SK-N-SH treated with all-trans-retinoic acid at 6 μM for 48 hours (cell line): Measurements from ENCODE around the gene HS1BP3.

Experiments
- ATAC-seq: fragments of 200-7000 bp; cut with Tn5 transposase; 3 replicates; pipeline ENCODE4 v1.9.1; 2020; ENCODE audit warnings: mild to moderate bottlenecking, moderate library complexity
- ARNTL ChIP-seq: fragments of 450-650 bp; formaldehyde crosslinking; IDR thresholded peaks from 2 replicates; pipeline ENCODE4 v1.5.0; 2020; ENCODE audit warnings: low read depth, mild to moderate bottlenecking, moderate library complexity, borderline replicate concordance
- BACH2 ChIP-seq: fragments of 250-450 bp; sonication (Bioruptor Pico); IDR thresholded peaks from 2 replicates; pipeline ENCODE4 v1.9.0; 2021; ENCODE audit warnings: mild to moderate bottlenecking, borderline replicate concordance
- CSDC2 ChIP-seq: fragments of 250-450 bp; sonication (Bioruptor Pico); IDR thresholded peaks from 2 replicates; pipeline ENCODE4 v1.5.0; 2020; ENCODE audit warnings: mild to moderate bottlenecking, moderate library complexity
- ESRRG ChIP-seq: fragments of 250-450 bp; sonication (Bioruptor Pico); IDR thresholded peaks from 2 replicates; pipeline ENCODE4 v1.6.1; 2021; ENCODE audit warnings: mild to moderate bottlenecking
- GLIS3 ChIP-seq: fragments of 250-450 bp; sonication (Bioruptor Pico); IDR thresholded peaks from 2 replicates; pipeline ENCODE4 v1.5.0; 2020; ENCODE audit warnings: mild to moderate bottlenecking, moderate library complexity
- ISL1 ChIP-seq: fragments of 250-450 bp; sonication (Bioruptor Pico); IDR thresholded peaks from 2 replicates; pipeline ENCODE4 v2.1.2; 2022; ENCODE audit warnings: mild to moderate bottlenecking, moderate library complexity
- OSR1 ChIP-seq: fragments of 250-450 bp; sonication (Bioruptor Pico); IDR thresholded peaks from 2 replicates; pipeline ENCODE4 v1.8.0; 2022; ENCODE audit warnings: moderate library complexity, mild to moderate bottlenecking, inconsistent platforms
- PPARA ChIP-seq: fragments of 250-450 bp; sonication (Bioruptor Pico); IDR thresholded peaks from 2 replicates; pipeline ENCODE4 v1.5.0; 2020; ENCODE audit warnings: mild to moderate bottlenecking, borderline replicate concordance
- SNAI2 ChIP-seq: fragments of 250-450 bp; sonication (Bioruptor Pico); IDR thresholded peaks from 2 replicates; pipeline ENCODE4 v1.5.0; 2020; ENCODE audit warnings: mild to moderate bottlenecking, moderate library complexity
- TCF4 ChIP-seq: fragments of 250-450 bp; sonication (Bioruptor Pico); IDR thresholded peaks from 2 replicates; pipeline ENCODE4 v1.8.0; 2021; ENCODE audit warnings: mild to moderate bottlenecking, moderate library complexity, borderline replicate concordance
- TOX ChIP-seq: fragments of 250-450 bp; sonication (Bioruptor Pico); IDR thresholded peaks from 2 replicates; pipeline ENCODE4 v1.8.0; 2021; ENCODE audit warnings: mild to moderate bottlenecking, moderate library complexity, borderline replicate concordance
- ZC3H10 ChIP-seq: fragments of 250-450 bp; sonication (Bioruptor Pico); IDR thresholded peaks from 2 replicates; pipeline ENCODE4 v1.5.1; 2021; ENCODE audit warnings: mild to moderate bottlenecking, moderate library complexity
- ZFP3 ChIP-seq: fragments of 250-450 bp; sonication (Bioruptor Pico); IDR thresholded peaks from 2 replicates; pipeline ENCODE4 v1.5.0; 2020; ENCODE audit warnings: mild to moderate bottlenecking, moderate library complexity
- ZFP30 ChIP-seq: fragments of 450-650 bp; formaldehyde crosslinking; IDR thresholded peaks from 2 replicates; pipeline ENCODE4 v1.5.0; 2022; ENCODE audit warnings: mild to moderate bottlenecking, moderate library complexity
- ZNF565 ChIP-seq: fragments of 450-650 bp; formaldehyde crosslinking; conservative IDR thresholded peaks from 2 replicates; pipeline ENCODE4 v1.5.0; 2020; ENCODE audit warnings: low read depth, mild to moderate bottlenecking, moderate library complexity
- ZNF70 ChIP-seq: fragments of 450-650 bp; formaldehyde crosslinking; IDR thresholded peaks from 2 replicates; pipeline ENCODE4 v1.5.0; 2020; ENCODE audit warnings: mild to moderate bottlenecking, moderate library complexity
- ZNF8 ChIP-seq: fragments of 450-650 bp; formaldehyde crosslinking; IDR thresholded peaks from 2 replicates; pipeline ENCODE4 v1.5.0; 2020; ENCODE audit warnings: mild to moderate bottlenecking, moderate library complexity
- TF ChIP-seq, protein P1 (sequence below): fragments of 250-450 bp; sonication (Bioruptor Pico); IDR thresholded peaks from 2 replicates; pipeline ENCODE4 v1.5.1; 2020; ENCODE audit warnings: low read depth, mild to moderate bottlenecking, moderate library complexity
- TF ChIP-seq, protein P2 (sequence below): fragments of 250-450 bp; sonication (Bioruptor Pico); IDR thresholded peaks from 2 replicates; pipeline ENCODE4 v1.5.0; 2020; ENCODE audit warnings: mild to moderate bottlenecking, moderate library complexity
- TF ChIP-seq, protein P3 (sequence below): fragments of 250-450 bp; sonication (Bioruptor Pico); IDR thresholded peaks from 2 replicates; pipeline ENCODE4 v1.8.0; 2021; ENCODE audit warnings: low read depth, mild to moderate bottlenecking, moderate library complexity, borderline replicate concordance
- TF ChIP-seq, protein P4 (sequence below): fragments of 250-450 bp; sonication (Bioruptor Pico); IDR thresholded peaks from 2 replicates; pipeline ENCODE4 v1.8.0; 2020; ENCODE audit warnings: mild to moderate bottlenecking, moderate library complexity, borderline replicate concordance
- TF ChIP-seq, protein P5 (sequence below): fragments of 250-450 bp; sonication (Bioruptor Pico); IDR thresholded peaks from 2 replicates; pipeline ENCODE4 v1.5.1; 2021; ENCODE audit warnings: mild to moderate bottlenecking, moderate library complexity

The HS1BP3 gene

DNA sequence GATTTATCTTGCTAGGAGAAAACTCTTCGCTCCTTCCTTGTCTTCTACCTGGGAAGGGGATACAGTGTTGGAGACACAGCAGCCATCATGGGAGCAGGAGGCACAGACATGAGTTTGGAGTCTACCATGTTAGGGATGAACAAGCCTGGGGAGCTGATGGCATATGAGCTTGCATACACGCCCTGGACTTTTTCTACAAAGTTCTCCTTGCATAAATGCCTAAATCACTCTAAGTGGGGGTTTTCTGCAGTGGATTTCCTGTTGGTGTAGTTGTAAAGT lies 3.6 kb upstream of the HS1BP3 start:
- no peak for ATAC-seq
- TF ChIP-seq, protein P1, sequence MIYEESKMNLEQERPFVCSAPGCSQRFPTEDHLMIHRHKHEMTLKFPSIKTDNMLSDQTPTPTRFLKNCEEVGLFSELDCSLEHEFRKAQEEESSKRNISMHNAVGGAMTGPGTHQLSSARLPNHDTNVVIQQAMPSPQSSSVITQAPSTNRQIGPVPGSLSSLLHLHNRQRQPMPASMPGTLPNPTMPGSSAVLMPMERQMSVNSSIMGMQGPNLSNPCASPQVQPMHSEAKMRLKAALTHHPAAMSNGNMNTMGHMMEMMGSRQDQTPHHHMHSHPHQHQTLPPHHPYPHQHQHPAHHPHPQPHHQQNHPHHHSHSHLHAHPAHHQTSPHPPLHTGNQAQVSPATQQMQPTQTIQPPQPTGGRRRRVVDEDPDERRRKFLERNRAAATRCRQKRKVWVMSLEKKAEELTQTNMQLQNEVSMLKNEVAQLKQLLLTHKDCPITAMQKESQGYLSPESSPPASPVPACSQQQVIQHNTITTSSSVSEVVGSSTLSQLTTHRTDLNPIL (CRISPR knock-in tag), result no peak
- TF ChIP-seq, protein P2, sequence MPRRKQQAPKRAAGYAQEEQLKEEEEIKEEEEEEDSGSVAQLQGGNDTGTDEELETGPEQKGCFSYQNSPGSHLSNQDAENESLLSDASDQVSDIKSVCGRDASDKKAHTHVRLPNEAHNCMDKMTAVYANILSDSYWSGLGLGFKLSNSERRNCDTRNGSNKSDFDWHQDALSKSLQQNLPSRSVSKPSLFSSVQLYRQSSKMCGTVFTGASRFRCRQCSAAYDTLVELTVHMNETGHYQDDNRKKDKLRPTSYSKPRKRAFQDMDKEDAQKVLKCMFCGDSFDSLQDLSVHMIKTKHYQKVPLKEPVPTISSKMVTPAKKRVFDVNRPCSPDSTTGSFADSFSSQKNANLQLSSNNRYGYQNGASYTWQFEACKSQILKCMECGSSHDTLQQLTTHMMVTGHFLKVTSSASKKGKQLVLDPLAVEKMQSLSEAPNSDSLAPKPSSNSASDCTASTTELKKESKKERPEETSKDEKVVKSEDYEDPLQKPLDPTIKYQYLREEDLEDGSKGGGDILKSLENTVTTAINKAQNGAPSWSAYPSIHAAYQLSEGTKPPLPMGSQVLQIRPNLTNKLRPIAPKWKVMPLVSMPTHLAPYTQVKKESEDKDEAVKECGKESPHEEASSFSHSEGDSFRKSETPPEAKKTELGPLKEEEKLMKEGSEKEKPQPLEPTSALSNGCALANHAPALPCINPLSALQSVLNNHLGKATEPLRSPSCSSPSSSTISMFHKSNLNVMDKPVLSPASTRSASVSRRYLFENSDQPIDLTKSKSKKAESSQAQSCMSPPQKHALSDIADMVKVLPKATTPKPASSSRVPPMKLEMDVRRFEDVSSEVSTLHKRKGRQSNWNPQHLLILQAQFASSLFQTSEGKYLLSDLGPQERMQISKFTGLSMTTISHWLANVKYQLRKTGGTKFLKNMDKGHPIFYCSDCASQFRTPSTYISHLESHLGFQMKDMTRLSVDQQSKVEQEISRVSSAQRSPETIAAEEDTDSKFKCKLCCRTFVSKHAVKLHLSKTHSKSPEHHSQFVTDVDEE, result no peak
- TF ChIP-seq ZNF565 (CRISPR knock-in tag), result no peak
- no peak for TF ChIP-seq ZFP30
- TF ChIP-seq, protein P3, sequence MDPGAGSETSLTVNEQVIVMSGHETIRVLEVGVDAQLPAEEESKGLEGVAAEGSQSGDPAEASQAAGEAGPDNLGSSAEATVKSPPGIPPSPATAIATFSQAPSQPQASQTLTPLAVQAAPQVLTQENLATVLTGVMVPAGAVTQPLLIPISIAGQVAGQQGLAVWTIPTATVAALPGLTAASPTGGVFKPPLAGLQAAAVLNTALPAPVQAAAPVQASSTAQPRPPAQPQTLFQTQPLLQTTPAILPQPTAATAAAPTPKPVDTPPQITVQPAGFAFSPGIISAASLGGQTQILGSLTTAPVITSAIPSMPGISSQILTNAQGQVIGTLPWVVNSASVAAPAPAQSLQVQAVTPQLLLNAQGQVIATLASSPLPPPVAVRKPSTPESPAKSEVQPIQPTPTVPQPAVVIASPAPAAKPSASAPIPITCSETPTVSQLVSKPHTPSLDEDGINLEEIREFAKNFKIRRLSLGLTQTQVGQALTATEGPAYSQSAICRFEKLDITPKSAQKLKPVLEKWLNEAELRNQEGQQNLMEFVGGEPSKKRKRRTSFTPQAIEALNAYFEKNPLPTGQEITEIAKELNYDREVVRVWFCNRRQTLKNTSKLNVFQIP (CRISPR knock-in tag), result no peak
- no peak for TF ChIP-seq TOX (CRISPR knock-in tag)
- no peak for TF ChIP-seq GLIS3
- no peak for TF ChIP-seq ZFP3 (CRISPR knock-in tag)
- TF ChIP-seq ZNF8 (CRISPR knock-in tag), result no peak
- no peak for TF ChIP-seq OSR1 (CRISPR knock-in tag)
- TF ChIP-seq ISL1 (CRISPR knock-in tag), result no peak
- TF ChIP-seq, protein P4, sequence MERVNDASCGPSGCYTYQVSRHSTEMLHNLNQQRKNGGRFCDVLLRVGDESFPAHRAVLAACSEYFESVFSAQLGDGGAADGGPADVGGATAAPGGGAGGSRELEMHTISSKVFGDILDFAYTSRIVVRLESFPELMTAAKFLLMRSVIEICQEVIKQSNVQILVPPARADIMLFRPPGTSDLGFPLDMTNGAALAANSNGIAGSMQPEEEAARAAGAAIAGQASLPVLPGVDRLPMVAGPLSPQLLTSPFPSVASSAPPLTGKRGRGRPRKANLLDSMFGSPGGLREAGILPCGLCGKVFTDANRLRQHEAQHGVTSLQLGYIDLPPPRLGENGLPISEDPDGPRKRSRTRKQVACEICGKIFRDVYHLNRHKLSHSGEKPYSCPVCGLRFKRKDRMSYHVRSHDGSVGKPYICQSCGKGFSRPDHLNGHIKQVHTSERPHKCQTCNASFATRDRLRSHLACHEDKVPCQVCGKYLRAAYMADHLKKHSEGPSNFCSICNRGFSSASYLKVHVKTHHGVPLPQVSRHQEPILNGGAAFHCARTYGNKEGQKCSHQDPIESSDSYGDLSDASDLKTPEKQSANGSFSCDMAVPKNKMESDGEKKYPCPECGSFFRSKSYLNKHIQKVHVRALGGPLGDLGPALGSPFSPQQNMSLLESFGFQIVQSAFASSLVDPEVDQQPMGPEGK (CRISPR knock-in tag), result no peak
- TF ChIP-seq TCF4 (CRISPR knock-in tag), result no peak
- TF ChIP-seq ZC3H10 (CRISPR knock-in tag), result no peak
- TF ChIP-seq BACH2 (CRISPR knock-in tag), result no peak
- TF ChIP-seq, protein P5, sequence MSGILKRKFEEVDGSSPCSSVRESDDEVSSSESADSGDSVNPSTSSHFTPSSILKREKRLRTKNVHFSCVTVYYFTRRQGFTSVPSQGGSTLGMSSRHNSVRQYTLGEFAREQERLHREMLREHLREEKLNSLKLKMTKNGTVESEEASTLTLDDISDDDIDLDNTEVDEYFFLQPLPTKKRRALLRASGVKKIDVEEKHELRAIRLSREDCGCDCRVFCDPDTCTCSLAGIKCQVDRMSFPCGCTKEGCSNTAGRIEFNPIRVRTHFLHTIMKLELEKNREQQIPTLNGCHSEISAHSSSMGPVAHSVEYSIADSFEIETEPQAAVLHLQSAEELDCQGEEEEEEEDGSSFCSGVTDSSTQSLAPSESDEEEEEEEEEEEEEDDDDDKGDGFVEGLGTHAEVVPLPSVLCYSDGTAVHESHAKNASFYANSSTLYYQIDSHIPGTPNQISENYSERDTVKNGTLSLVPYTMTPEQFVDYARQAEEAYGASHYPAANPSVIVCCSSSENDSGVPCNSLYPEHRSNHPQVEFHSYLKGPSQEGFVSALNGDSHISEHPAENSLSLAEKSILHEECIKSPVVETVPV (CRISPR knock-in tag), result no peak
- no peak for TF ChIP-seq PPARA (CRISPR knock-in tag)
- TF ChIP-seq ZNF70 (CRISPR knock-in tag), result no peak
- no peak for TF ChIP-seq SNAI2

DNA sequence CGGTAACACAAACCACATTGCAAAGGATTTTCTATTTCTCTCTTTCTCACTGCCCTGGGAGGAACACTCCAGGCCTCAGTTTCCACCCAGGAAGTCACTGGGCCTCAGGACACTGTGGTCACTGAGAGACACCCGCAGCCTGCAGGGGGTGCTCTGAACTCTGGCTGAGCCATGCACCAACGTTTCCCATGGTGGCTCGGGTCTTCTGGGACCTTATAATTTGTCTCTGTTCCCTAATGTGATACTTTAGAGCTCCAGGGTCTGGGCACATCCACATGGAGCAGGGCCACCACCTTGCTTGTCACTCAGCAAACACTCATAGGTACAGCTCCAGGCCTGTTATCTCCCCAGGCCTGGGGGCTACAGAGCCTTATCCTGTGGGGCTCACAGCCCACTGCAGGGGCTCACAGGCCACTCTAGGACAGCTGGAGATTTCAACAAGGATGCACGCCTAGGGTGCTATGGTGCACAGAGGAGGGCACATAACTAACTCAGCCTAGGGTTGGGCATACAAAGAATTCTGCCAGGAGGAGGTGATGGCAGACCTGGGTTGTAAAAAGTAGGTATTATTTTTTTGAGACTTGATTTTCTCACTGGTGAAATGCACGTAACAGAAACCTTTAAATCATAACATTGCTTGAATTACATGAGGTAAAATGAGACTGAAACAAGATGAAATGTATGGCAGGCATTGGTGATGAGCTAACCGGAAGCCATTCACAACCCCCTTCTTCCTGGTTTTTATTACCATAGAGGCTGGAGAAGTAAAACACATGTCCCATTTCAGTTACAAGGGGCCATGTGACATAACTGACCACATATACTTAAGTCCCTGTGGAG lies 3.0 kb upstream of the HS1BP3 start:
- TF ChIP-seq TOX (CRISPR knock-in tag) (no peak), ESRRG (CRISPR knock-in tag) (no peak), ZNF565 (CRISPR knock-in tag) (no peak), ZNF8 (CRISPR knock-in tag) (no peak), BACH2 (CRISPR knock-in tag) (no peak), CSDC2 (CRISPR knock-in tag) (no peak), ZC3H10 (CRISPR knock-in tag) (no peak), ARNTL (CRISPR knock-in tag) (no peak), ZFP3 (CRISPR knock-in tag) (no peak), GLIS3 (no peak)
- TF ChIP-seq, protein P5 (CRISPR knock-in tag), result no peak
- TF ChIP-seq, protein P4 (CRISPR knock-in tag), result no peak
- TF ChIP-seq, protein P2, result no peak
- ATAC-seq, result no peak
